ENCODE data around the gene CATSPER1.
"Not testable (repeated sequence)": the region's sequence is repeated elsewhere in the genome, so short reads cannot be mapped to it uniquely, and the experiment has no call there.

Gene CATSPER1

GRCh38 chr11:66051766-66052663 lies 25.7 kb upstream of the CATSPER1 start, which contains the start of gene SF3B2:
TSS of gene SF3B2 (plus strand) at chr11:66052364. CDS start at chr11:66052385, 21 bp downstream.
- DNase-seq, result peak; percentile 99

- DNase-seq, result no peak
Measured at GRCh38 chr11:66051371-66051765, 25.1 kb upstream of the CATSPER1 start.

- no peak for DNase-seq
Measured at GRCh38 chr11:66050581-66051231, 24.4 kb upstream of the CATSPER1 start.

DNA sequence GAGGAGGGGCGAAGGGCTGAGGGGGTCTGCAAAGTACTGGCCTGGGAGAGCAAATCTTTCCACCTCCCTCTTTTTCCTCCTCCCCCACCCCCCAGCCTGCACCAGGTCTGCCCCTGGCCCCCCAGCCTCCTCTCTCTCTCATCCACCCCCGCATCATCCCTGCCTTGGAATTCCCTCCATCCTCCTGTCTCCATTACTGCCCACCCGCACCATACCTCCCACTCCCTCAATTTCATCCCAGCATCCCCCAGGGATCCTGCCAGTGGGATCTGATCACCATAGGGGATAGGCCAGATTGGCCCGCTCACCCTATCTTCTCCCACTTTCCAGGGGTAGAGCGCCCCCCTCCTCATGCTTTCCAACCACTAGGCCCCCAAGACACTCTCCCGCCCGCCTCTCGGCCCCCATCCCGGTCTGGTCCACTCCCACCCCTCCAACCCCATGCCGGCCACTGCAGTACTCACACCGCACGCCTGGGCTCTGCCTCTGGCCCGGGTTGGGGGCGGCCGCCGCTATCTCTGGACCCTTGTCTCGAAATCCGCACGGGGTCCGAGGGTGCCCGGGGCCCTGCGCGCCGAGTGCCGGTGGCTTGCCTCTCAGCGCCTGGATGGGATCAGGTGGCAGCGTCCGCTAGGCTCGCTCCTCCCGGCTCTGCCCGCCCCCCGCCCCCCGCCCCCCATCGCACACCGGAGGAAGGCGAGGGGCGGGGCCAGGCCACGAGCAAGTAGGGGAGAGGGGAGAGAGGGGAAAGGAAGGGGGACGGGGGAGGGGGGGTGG lies 22.5 kb upstream of the CATSPER1 start, which contains the start of gene GAL3ST3:
Gene GAL3ST3, minus strand, starts transcription at position 615 of the 777 bp plus-strand sequence. CDS start 3,746 bp downstream, outside the sequence.
- no peak for DNase-seq

DNA sequence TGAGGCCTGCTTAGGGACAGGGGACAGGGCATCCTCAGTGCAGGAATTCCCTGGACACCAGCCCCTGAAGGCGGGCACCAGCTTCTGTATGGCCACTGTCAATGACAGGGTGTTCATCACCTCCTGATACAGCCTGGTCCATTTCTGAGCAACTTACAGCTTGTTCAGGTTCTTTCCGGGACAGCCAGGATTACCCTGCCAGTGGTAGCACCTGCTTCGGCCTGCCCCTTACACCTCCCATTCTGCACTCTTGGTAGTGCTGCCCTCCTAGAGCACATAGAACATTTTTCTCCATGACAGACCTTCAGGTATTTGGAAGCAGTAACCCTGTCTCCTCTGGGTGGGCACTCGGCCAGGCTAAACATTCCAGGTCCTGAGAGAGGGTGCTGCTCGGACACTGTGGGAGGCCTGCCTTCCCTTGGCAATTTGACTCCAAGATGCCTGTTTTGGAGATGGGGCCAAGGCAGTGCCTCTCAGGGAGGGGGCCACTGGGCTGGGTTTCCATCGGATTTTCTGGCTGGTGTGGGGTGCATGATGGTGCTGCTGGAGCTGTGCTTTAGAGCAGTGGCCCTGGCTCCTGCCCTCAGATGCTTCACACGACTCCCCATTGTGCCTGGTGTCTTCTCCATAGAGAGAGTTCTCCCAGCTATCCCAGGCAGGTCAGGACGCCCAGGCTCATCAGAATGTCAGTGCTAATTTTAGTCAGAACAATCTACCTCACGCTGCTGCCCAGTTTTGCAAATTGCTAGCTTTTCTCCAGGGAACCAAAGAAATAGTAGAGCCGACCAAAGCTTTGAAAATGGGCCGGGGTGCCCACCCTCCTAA lies 21.5 kb upstream of the CATSPER1 start:
- peak; percentile 28 for DNase-seq

- no peak for DNase-seq
Measured at GRCh38 chr11:66046901-66047300, 20.6 kb upstream of the CATSPER1 start.

DNA sequence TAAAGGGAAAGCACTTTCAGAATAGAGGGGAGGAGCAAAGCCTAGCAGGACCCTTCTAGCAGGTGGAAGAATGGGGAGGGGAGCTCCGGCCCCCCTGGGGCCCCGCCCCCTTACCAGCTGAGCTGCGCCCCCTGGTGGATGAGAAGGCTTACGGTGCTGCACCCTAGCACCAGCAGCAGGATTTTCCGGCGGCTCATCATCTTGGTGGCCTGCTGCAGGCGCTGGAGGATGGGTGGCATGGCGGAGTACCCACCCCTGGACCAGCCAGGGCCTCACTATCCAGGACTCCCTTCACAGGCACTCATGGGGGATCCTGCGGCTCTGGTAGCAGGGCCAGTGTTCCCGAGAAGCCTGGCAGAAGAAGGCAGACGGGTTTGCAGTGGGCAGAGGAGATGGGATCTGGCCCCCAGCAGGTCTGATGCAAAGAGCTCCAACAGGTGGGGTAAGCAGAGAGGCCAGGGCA lies 18.9 kb upstream of the CATSPER1 start:
- peak; percentile 72 for DNase-seq

DNA sequence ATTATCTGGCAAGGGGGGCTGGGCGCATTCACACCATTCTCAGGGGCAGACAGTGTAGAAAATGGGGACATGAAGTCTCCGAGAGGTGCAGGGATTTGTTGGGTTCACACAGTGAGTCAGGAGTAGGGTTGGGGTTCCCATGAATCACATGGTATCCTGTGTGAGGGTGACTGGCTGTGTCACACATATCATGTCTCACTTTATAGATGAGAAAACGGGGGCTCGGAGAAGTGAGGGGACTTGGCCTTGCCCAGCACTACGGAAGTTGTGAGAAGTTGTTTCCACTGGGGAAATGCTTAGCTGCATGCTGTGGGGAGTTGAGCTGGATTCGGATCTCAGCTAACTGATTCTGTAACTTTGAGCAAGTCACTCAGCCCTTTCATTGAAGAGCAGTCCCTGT lies 18.5 kb upstream of the CATSPER1 start:
- DNase-seq, result no peak

- DNase-seq, result no peak
Measured at GRCh38 chr11:66042996-66043906, 17.0 kb upstream of the CATSPER1 start.

GRCh38 chr11:66042227-66042995 lies 16.1 kb upstream of the CATSPER1 start:
- DNase-seq, result no peak

DNA sequence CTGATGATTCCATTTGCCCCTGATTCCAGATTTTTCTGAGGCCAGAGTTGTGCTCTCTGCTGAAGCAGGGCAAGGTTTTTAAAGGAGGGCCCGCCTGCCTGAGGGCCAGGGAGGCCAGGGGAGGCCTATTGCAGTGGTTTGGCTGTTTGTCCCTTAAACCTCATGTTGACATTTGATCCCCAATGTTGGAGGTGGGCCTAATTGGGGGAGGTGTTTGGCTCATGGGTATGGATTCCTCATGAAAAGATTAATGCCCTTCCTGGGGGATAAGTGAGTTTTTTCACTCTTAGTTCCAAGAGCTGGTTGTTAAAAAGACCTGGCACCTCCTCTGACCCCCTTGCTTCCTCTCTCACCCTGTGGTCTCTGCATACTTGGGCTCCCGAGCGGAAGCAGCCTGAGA lies 13.5 kb upstream of the CATSPER1 start:
- no peak for DNase-seq

DNA sequence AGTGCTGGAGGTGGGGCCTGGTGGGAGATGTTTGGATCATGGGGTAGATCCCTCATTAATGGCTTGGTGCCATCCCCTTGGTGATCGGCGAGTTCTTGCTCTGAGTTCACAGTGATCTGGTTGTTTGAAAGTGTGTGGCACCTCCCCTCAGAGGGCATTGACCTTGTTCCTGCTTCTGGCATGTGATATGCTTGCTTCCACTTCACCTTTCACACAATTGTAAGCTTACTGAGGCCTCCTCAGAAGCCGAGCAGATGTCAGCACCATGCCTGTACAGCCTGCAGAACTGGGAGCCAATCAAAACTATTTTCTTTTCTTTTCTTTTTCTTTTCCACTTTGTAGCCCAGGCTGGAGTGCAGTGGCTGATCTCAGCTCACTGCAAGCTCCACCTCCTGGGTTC lies 11.0 kb upstream of the CATSPER1 start:
- DNase-seq, result no peak

- no peak for DNase-seq
Measured at GRCh38 chr11:66036334-66036710, 10.0 kb upstream of the CATSPER1 start.

DNA sequence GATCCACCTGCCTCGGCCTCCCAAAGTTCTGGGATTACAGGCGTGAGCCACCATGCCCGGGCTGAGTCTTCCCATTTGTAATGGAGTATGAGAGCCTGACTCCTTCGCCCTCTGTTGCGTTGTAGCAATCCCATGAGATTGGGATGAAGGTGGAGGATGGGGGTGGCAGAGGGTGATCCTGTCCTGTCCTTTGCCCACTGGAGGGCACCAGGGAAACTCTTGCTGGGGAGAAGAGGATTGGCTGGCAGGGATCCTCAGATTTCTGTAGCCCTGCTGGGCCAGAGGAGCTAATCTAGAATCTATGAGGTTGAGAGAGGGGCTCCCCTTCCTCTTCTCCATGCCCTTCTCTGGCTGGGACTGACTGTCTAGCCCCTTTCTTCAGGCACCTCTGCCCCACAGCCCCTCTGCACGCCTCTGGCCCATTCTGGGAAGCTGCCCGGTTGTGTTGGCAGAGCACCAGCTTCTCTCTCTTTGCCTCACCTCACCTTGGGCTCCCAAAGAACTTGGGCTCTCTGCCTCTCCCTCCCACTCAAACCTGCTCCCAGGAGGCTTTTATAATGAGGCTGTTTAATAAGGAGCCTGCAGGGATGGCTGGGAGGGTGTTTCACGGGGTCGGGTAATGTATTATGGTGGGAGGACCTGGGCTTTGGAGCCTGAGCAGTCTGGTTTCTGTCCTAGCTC lies 9.5 kb upstream of the CATSPER1 start:
- no peak for DNase-seq

DNA sequence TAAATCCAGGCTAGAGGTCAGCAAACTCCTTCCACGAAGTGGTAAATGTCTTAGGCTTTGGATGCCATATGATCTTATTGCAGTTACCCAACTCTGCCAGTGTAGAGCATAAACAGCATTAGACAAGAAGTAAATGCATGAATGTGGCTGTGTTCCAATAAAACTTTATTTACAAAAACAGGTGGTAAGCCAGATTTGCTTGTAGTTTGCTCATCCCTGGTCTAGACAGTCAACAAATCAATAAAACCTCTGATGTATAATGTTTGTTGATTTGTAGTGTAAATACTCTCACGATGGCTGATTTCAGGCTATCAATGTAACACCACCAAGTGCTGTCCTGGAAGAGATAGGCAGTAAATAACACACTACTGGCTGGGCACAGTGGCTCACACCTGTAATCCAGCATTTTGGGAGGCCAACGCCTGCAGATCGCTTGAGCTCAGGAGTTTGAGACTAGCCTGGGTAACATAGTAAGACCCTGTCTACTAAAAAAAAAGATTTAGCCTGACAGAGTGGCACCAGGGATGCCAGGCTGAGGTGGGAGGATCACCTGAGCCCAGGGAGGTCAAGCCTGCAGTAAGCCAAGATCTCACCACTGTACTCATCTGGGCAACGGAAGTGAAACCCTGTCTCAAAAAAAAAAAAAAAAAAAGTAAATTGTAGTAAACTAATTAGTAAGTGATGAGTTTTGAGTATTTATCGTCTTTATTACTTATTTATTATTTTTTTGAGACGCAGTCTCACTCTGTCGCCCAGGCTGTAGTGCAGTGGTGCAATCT lies 6.9 kb upstream of the CATSPER1 start:
- DNase-seq, result no peak

- DNase-seq, result not testable (repeated sequence)
Measured at GRCh38 chr11:66023186-66023440, 3.2 kb downstream of the CATSPER1 start.

- DNase-seq, result peak; percentile 66
Measured at GRCh38 chr11:66022401-66023185, 3.7 kb downstream of the CATSPER1 start.
